SHP77 (cell line): ENCODE results near the gene OGT.
"Not testable (repeated sequence)": the region's sequence is repeated elsewhere in the genome, so short reads cannot be mapped to it uniquely, and the experiment has no call there.

ENCODE experiments used
- DNase-seq, 2 experiments: peaks; one replicate each; lab custom pipeline; 2025; lab: John Stamatoyannopoulos, UW

The OGT gene

DNA sequence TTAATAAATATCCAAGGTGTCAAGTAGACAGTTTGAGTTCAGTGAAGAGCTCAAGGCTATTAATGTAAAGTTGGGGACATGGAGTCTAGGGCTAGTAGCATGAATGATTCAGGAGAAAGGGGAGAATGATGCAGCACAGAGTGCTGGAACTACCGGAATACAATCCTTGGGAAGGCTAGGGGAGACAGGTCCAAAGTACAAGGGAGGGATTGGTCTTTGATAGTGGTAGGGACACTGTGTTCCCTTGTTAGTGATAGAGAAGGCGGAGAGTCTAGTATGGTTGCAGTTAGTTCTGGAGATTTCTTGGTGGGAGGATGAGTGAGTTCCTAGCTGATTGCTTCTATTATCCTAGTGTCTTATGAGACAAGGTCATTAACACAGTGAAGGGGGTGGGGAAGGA lies 54.0 kb downstream of the OGT start:
- DNase-seq = no peak

DNA sequence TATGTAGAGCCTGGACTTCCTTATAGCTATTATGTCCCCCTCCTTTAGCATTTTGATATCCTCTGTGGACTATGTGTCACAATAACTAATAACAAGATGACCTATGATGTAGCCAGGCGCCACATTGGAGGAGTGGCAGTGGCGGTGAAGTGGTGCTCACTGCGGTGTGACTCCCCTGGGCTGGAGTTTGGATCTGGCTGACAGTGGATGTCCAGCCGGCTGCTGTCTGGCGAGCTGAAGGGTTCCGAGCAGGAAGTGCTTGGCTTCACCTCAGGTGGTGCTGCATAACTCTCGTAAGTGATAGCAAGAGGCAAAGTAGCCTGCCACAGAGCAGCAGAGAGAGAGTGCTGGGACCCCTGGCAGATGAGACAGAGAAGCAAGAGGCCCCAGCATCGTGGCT lies 60.3 kb downstream of the OGT start:
- not testable (repeated sequence) for DNase-seq

DNA sequence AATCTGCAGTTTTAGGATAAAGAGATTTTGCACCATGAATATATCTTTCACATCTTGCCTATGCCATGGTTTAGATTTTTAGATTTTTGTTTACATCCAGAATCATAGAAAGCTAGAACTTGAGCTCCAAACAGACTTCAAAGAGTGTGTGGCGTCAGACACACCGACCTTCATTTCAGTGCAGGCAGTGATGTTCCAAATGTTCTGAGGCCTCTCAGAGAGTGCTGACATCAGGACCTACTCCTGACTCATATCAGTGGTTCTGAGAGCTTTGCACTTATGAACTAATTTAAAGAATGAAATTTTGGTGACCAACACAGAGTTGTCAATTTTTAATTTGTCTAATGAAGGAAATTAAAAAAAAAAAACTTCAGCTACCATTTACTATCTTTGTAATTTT lies 67.1 kb downstream of the OGT start:
- DNase-seq = no peak

DNA sequence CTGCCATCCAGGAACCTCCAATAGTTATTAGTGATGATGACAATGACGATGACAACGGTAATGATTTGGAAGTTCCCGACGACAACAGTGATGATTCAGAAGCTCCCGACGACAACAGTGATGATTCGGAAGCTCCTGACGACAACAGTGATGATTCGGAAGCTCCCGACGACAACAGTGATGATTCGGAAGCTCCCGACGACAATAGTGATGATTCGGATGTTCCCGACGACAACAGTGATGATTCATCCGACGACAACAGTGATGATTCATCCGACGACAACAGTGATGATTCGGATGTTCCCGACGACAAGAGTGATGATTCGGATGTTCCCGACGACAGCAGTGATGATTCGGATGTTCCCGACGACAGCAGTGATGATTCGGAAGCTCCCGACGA lies 70.7 kb downstream of the OGT start:
- DNase-seq = no peak

DNA sequence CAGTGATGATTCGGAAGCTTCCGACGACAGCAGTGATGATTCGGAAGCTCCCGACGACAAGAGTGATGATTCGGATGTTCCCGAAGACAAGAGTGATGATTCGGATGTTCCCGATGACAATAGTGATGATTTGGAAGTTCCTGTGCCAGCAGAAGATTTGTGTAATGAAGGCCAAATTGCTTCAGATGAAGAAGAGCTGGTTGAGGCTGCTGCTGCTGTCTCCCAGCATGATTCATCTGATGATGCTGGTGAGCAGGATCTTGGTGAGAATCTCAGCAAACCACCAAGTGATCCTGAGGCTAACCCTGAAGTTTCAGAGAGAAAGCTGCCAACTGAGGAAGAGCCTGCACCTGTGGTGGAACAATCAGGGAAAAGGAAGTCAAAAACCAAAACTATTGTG lies 71.2 kb downstream of the OGT start:
- no peak for DNase-seq

DNA sequence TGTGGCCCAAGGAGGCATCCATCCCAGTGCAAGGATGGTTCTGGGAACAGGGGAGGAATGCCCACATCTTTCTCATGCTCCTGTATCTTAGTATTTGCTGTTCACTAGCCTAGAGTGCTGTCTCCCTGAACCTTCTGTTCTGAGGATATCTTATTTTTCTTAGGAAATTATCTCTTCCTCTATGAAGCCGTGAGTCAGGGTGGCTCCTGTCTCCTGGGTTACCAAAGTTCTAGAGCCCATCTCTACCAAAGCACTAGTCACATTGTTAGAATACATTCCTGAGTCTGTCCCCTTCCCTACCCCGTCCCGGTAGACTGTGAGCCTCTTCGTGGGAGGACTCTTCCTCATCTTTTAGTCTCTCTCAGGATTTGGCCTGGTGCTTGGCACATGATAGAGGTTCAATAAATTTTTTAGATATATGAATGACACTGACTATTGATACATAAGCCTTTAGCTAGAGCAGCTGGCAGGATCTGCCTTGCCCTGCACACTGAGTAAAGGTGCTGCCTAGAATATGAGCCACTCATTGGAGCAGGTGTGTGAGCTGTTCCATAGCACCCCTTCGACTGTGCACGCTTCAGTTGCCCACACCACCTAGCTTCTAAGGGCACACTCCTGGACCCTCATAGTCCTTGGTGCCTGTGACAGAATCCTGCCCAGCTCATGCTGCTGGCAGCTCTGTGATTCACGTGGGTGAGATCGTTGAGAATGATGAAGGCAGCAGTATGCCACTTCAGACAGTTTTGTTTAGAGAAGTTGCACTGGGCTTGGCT lies 72.1 kb downstream of the OGT start:
- DNase-seq = no peak

- no peak for DNase-seq
These were observed 73.8 kb downstream of the OGT start for GRCh38 chrX:71606536-71607216.

GRCh38 chrX:71607488-71607887 lies 74.6 kb downstream of the OGT start:
- no peak for DNase-seq

GRCh38 chrX:71609095-71609750 lies 76.3 kb downstream of the OGT start:
- no peak for DNase-seq

- not testable (repeated sequence) for DNase-seq
These were observed 78.8 kb downstream of the OGT start for GRCh38 chrX:71611736-71612135.

GRCh38 chrX:71612256-71612655 lies 79.4 kb downstream of the OGT start:
- DNase-seq = no peak

DNA sequence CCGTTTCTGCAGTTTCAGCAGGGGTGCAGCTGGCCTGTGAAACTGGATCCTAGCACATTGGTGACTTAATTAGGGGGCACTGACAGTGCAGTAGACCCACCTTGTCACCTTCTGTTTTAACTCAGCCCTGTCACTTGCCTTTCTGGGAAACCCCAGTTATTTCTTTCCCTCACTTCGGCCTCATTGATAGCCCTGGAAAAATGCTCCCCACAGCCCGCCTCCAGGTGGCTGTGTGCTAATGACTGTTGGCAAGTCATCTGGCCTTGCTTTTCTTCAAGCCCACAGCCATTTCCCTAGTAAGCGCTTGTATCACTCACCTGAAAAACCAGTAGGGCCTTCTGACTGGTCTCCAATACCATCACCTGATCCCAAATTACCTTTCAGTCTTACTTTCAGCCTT lies 82.2 kb downstream of the OGT start:
- no peak for DNase-seq

- DNase-seq = no peak
These were observed 83.0 kb downstream of the OGT start for GRCh38 chrX:71615954-71616353.

DNA sequence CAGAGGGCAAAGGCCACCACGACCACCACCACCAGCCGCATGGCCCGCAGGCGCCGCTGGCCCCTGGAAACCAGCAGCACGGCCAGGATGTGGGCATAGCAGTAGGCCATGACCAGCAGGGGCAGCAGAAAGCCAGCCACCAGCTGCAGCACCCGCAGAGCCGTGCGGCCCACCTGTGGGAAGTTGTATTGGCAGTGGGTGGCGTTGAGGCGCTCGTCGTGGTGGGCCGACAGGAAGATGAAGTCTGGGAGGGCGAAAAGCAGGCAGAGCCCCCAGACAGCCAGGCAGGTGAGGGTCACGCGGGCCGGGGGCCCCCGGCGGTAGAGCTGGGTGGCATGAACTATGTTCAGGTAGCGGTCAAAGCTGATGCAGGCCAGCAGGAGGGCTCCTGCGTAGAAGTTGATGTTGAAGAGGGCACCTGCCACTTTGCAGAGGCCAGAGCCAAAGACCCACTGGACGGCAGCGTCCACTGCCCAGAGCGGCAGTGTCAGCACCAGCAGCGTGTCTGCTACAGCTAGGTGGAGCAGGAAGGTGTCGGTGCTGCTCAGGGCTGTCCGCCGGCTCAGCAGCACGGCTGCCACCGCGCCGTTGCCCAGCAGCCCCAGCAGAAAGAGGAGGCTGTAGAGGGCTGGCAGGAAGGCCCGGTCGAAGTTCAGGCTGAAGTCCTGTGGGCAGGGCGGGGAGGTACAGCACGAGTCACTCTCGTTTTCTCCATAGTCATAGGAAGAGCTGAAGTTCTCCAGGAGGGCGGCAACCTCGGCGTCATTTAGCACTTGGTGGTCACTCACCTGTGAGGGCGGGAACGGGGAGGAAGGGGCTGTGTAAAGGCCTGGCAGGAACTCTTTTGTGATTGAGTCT lies 84.0 kb downstream of the OGT start:
- DNase-seq = no peak

DNA sequence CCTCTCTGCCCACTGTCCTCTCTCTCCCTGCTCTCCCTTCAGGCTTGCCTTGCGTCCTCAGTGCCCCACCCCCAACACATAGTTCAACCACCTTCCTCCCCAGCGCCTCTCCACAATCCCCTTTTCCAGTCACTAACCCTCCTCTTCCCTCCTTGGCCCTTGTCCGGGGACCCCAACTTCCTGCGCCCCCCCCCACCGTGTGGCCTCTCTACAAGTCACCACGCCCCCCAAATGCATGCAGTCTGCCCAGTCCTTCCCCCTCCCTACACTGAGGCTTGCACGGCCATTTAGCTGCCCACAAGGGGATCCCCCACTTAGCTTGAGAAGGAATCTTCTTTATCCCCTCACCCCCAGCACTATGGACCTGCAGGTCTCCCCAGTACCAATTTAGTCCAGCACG lies 84.8 kb downstream of the OGT start:
- no peak for DNase-seq

- DNase-seq = no peak
These were observed 85.4 kb downstream of the OGT start, which contains the start of gene CXCR3 for GRCh38 chrX:71618303-71618721. Gene CXCR3, minus strand, starts transcription at chrX:71618511. Its CDS starts 62 bp downstream, at chrX:71618449.

DNA sequence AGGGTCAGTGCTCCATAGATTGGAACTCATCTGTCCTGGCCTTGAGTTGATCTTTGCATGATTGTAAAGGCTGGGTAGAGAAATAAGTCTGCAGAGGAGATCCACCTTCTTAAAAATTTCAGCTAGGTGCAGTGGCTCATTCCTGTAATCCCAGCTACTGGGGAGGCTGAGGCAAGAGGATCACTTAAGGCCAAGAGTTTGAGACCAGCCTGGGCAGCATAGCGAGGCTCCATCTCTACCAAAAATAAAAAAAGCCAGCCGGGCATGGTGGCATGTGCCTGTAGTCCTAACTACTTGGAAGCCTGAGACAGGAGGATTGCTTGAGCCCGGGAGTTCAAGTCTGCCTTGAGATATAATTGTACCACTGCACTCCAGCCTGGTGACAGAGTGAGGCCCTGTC lies 85.9 kb downstream of the OGT start:
- no peak for DNase-seq

GRCh38 chrX:71619193-71619592 lies 86.3 kb downstream of the OGT start:
- no peak for DNase-seq

DNA sequence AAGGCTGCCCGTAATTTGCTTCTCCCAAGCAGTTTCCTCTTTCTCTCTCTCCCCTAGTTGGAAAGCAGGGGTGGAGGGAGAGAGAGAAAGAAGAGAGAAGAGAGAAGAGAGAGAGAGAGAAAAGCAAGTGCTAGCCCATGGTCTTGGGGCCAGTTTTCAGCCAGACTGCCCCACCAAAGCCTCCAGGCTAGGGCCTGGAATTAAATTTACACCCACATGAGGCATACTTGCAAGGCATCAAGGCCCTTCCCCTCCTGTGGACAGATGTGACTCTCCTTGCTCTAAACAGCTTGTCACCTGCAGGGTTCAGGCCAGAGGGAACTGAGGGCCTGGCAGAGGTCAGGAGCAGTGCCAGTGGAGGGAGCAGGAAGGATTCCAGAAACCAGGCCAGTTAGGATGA lies 87.1 kb downstream of the OGT start:
- DNase-seq = no peak

GRCh38 chrX:71621603-71622002 lies 88.7 kb downstream of the OGT start:
- DNase-seq = no peak

DNA sequence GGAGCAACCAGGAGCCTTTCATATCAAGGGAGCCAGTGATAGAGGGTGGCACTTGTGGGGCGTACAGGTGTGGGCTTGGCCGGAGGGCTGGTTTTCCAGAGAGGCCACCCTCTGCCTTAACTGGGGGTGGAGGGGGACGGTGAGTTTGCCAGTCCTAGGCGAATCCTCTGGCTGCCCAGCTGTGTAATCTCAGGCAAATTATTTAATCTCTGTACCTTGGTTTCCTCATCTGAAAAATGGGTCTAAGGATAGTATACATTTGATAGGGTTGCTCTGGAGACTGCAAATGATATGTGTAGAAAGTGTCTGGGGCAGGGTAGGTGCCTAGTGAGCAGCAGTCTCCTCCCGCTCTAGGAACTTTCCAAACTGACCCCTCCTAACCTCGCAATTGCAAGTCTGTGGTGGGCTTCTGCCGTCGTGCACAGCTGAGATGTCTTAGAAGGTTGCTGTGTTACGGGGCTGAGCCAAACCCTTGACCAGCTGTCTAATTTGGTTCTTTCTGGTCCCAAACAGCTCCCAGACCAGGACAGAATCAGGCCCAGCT lies 89.2 kb downstream of the OGT start:
- no peak for DNase-seq
